ENCODE results near the gene WASHC4. TPM values are rescaled to one million over a fixed set of nuclear protein-coding genes. Genes with fewer than 3 reads are reported as not detected.
A peak's percentile ranks its signal among the peaks of the same experiment; 100 is the strongest.

The WASHC4 gene
- total RNA-seq, 2 experiments from 2014 or later, result 32.5 to 33.6 TPM

- ATAC-seq (ENCODE audit: poor library complexity) (no peak), DNase-seq (no peak)
- H3K9me3 ChIP-seq (ENCODE audit: control insufficient read depth in 1 of 2, insufficient read depth in 1 of 2, low read length in 2 of 2), result no peaks in the 10 kb centered on the region
- no peak overlapping the region for H3K4me3 Mint-ChIP-seq
- no peak for TF ChIP-seq CTCF (IDR thresholded peaks at IDR 0.05)
- H3K4me1 Mint-ChIP-seq (ENCODE audit: low read depth), result no peaks in the 10 kb centered on the region
- no peaks in the 10 kb centered on the region for H3K9me3 Mint-ChIP-seq
- H3K4me1 ChIP-seq (ENCODE audit: insufficient read depth, low read length), result no peaks in the 10 kb centered on the region
- H3K4me3 ChIP-seq (ENCODE audit: low read length), result no peak overlapping the region
- POLR2A ChIA-PET, result no interaction called here
- H3K27ac ChIP-seq (ENCODE audit: low read depth in 1 of 2, low read length in 2 of 2), result no peak overlapping the region
- no peaks in the 10 kb centered on the region for H3K27me3 Mint-ChIP-seq
- intact Hi-C loops (cut with DNase I, micrococcal nuclease), result no loop called here
- no peak overlapping the region for H3K27ac Mint-ChIP-seq
- H3K36me3 Mint-ChIP-seq (ENCODE audit: low read depth), result peaks cover 72% of the 10 kb centered on the region
- CTCF ChIA-PET, result no interaction called here
- peaks cover 83% of the 10 kb centered on the region for H3K36me3 ChIP-seq (ENCODE audit: insufficient read depth, low read length)
- no peaks in the 10 kb centered on the region for H3K27me3 ChIP-seq (ENCODE audit: control insufficient read depth in 1 of 2, insufficient read depth in 2 of 2, low read length in 2 of 2)
Measured at GRCh38 chr12:105200385-105200784, 92.9 kb downstream of the WASHC4 start.

- Histone ChIP-seq H3K27me3 (ENCODE audit: control insufficient read depth in 1 of 2, insufficient read depth in 2 of 2, low read length in 2 of 2) (no peaks in the 10 kb centered on the region), H3K4me3 (ENCODE audit: low read length) (no peak overlapping the region), H3K27ac (ENCODE audit: low read depth in 1 of 2, low read length in 2 of 2) (no peak overlapping the region), H3K9me3 (ENCODE audit: control insufficient read depth in 1 of 2, insufficient read depth in 1 of 2, low read length in 2 of 2) (no peaks in the 10 kb centered on the region), H3K4me1 (ENCODE audit: insufficient read depth, low read length) (no peaks in the 10 kb centered on the region), H3K36me3 (ENCODE audit: insufficient read depth, low read length) (peaks cover 82% of the 10 kb centered on the region)
- CTCF ChIA-PET, result no interaction called here
- Mint-ChIP-seq H3K9me3 (no peaks in the 10 kb centered on the region), H3K4me1 (ENCODE audit: low read depth) (no peaks in the 10 kb centered on the region), H3K4me3 (no peak overlapping the region), H3K27ac (no peak overlapping the region), H3K27me3 (no peaks in the 10 kb centered on the region), H3K36me3 (ENCODE audit: low read depth) (peaks cover 79% of the 10 kb centered on the region)
- intact Hi-C loops (cut with DNase I, micrococcal nuclease), result no loop called here
- ATAC-seq (ENCODE audit: poor library complexity), result no peak
- no peak for TF ChIP-seq CTCF (IDR thresholded peaks at IDR 0.05)
- no peak for DNase-seq
- POLR2A ChIA-PET, result no interaction called here
Measured at GRCh38 chr12:105201299-105201698, 93.8 kb downstream of the WASHC4 start.

GRCh38 chr12:105202202-105202601 lies 94.7 kb downstream of the WASHC4 start:
- no peaks in the 10 kb centered on the region for H3K4me1 Mint-ChIP-seq (ENCODE audit: low read depth)
- POLR2A ChIA-PET, result no interaction called here
- ATAC-seq (ENCODE audit: poor library complexity) (no peak), DNase-seq (no peak)
- H3K36me3 ChIP-seq (ENCODE audit: insufficient read depth, low read length), result peaks cover 85% of the 10 kb centered on the region
- intact Hi-C loops (cut with DNase I, micrococcal nuclease), result no loop called here
- H3K4me1 ChIP-seq (ENCODE audit: insufficient read depth, low read length), result no peaks in the 10 kb centered on the region
- no peak overlapping the region for H3K4me3 ChIP-seq (ENCODE audit: low read length)
- no peaks in the 10 kb centered on the region for H3K27me3 ChIP-seq (ENCODE audit: control insufficient read depth in 1 of 2, insufficient read depth in 2 of 2, low read length in 2 of 2)
- H3K27ac Mint-ChIP-seq, result peak overlapping the region; percentile 62
- peaks cover 81% of the 10 kb centered on the region for H3K36me3 Mint-ChIP-seq (ENCODE audit: low read depth)
- TF ChIP-seq CTCF (IDR thresholded peaks at IDR 0.05), result no peak
- no peaks in the 10 kb centered on the region for H3K27me3 Mint-ChIP-seq
- no peak overlapping the region for H3K4me3 Mint-ChIP-seq
- no peak overlapping the region for H3K27ac ChIP-seq (ENCODE audit: low read depth in 1 of 2, low read length in 2 of 2)
- H3K9me3 Mint-ChIP-seq, result no peaks in the 10 kb centered on the region
- CTCF ChIA-PET, result no interaction called here
- no peaks in the 10 kb centered on the region for H3K9me3 ChIP-seq (ENCODE audit: control insufficient read depth in 1 of 2, insufficient read depth in 1 of 2, low read length in 2 of 2)
